Fibroblast of the aortic adventitia (primary cell): ENCODE data around the gene SNX18. TPM values are rescaled to one million over a fixed set of nuclear protein-coding genes. Genes with fewer than 3 reads are reported as not detected.

ENCODE experiments used
- DNase-seq: peaks from one replicate; pipeline ENCODE4 v3.0.0-alpha.2; 2010; ENCODE audit warnings: low read depth
- H3K4me3 ChIP-seq: 2 replicates; pipeline ENCODE4 v1.5.1; 2011; ENCODE audit warnings: low read depth, mild to moderate bottlenecking, control low read depth, low read length, moderate library complexity
- CTCF ChIP-seq: IDR thresholded peaks from 2 replicates; pipeline ENCODE4 v1.5.1; 2011; ENCODE audit warnings: mild to moderate bottlenecking, low read length, control low read depth, inconsistent platforms; ENCODE audit not compliant: insufficient read depth
- total RNA-seq: library from RNA; depleted of rRNA; stranded (reverse); fragments of >200 nt; gene quantifications from 2 replicates; pipeline ENCODE4 v1.2.3, GENCODE V29; 2012; ENCODE audit warnings: low replicate concordance

Gene SNX18
- total RNA-seq, 1 donor = 38.8 TPM

GRCh38 chr5:54519509-54519876 is 1.9 kb downstream of the SNX18 start:
- peak overlapping the region; percentile 70 for H3K4me3 ChIP-seq
- TF ChIP-seq CTCF = no peak
- no peak for DNase-seq

DNA sequence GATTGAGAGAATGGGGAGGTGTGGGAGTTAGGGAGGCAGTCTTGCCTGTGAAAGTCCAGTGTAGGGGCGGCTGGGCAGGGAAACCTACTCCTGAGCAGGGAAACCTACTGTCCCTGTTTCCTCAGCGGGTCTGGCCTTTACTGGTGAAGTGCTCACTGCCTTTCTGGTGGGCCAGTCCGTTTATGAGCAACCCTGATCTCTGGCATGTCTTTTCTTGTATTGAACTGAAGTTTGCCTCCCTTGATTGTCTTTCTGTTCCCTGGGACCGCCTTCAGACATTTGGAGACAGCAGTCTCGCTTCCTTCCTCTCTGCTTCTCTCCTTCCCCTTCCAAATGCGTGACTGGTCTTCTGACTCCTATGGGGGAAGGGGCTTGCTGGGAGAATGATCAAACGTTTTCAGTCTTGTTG is 2.9 kb downstream of the SNX18 start:
- no peak for TF ChIP-seq CTCF
- peak overlapping the region; percentile 70 for H3K4me3 ChIP-seq
- peak; percentile 61 for DNase-seq

GRCh38 chr5:54520940-54521339 is 3.4 kb downstream of the SNX18 start:
- peak overlapping the region; percentile 70 for H3K4me3 ChIP-seq
- peak; percentile 62 for DNase-seq
- TF ChIP-seq CTCF = no peak

GRCh38 chr5:54521856-54522479 is 4.4 kb downstream of the SNX18 start:
- TF ChIP-seq CTCF = no peak
- DNase-seq = no peak
- H3K4me3 ChIP-seq = peak overlapping the region; percentile 70

DNA sequence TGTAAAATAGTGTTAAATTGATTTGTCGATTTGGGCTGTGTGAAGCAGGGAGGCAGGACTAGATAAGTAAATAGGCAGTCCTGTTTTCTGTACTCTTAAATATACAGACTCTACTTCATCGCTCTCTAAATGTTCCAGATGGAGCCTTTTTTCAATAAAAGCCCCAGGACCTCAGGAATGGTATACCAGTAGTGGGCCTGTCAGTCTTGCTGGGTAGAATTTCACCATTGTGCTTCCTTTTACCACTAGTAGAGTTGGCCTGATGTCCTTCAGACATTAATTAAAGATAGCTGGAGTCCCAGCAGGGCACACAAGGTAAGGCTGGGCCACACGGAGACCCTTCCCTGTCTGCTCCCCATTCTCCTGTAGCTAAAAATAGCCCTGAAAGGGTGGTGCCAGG is 6.0 kb downstream of the SNX18 start:
- H3K4me3 ChIP-seq = peak overlapping the region; percentile 34
- TF ChIP-seq CTCF = no peak

GRCh38 chr5:54524082-54524481 is 6.5 kb downstream of the SNX18 start:
- DNase-seq = no peak
- TF ChIP-seq CTCF = no peak
- H3K4me3 ChIP-seq = peak overlapping the region; percentile 19

More for the DNA sequence above, 6.0 kb downstream of the SNX18 start:
- no peak for DNase-seq

DNA sequence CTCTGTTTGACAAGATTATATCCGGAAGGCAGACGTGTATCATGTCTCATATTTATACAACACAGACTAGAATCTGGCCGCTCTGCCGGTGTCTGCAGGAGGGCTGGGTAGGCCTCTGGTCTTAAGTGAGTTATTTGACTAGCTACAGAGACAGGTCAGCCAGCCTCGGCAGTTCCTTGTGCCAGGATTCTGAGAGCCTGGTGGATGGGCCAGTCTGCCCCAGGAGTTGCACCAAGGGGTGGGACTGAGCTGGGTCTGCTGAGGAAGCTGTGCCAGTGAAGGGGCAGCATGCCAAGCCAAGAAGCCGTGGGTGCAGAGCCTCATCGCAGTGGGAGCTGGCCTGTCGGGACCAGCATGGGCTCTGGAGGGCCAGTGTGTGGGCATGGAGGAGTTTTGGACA is 7.1 kb downstream of the SNX18 start:
- DNase-seq = no peak
- no peak for TF ChIP-seq CTCF
- peak overlapping the region; percentile 28 for H3K4me3 ChIP-seq
